GM19023 (cell line): ENCODE measurements around the gene PLEKHG3.

ENCODE experiments used
- ATAC-seq: cut with Tn5 transposase; IDR thresholded peaks from one replicate; pipeline ENCODE4 v1.9.1; 2021; ENCODE audit warnings: mild to moderate bottlenecking, moderate library complexity; ENCODE audit not compliant: unreplicated experiment

The PLEKHG3 gene

GRCh38 chr14:64762044-64763034 is 58.1 kb downstream of the PLEKHG3 start:
- ATAC-seq = no peak

- no peak for ATAC-seq
Observed at GRCh38 chr14:64763085-64763782, 59.0 kb downstream of the PLEKHG3 start.

GRCh38 chr14:64763801-64764621 is 59.8 kb downstream of the PLEKHG3 start:
- no peak for ATAC-seq

GRCh38 chr14:64764641-64765520 is 60.7 kb downstream of the PLEKHG3 start:
- ATAC-seq = peak; percentile 51

GRCh38 chr14:64765740-64766302 is 61.6 kb downstream of the PLEKHG3 start:
- no peak for ATAC-seq

- no peak for ATAC-seq
Observed at GRCh38 chr14:64766430-64767151, 62.4 kb downstream of the PLEKHG3 start.

GRCh38 chr14:64767215-64767964 is 63.2 kb downstream of the PLEKHG3 start:
- ATAC-seq = no peak

GRCh38 chr14:64768401-64769095 is 64.3 kb downstream of the PLEKHG3 start:
- ATAC-seq = no peak

GRCh38 chr14:64769096-64770020 is 65.1 kb downstream of the PLEKHG3 start:
- ATAC-seq = no peak

- ATAC-seq = no peak
Observed at GRCh38 chr14:64770751-64771150, 66.5 kb downstream of the PLEKHG3 start.

GRCh38 chr14:64771161-64771560 is 66.9 kb downstream of the PLEKHG3 start:
- no peak for ATAC-seq

- ATAC-seq = no peak
Observed at GRCh38 chr14:64772397-64772950, 68.2 kb downstream of the PLEKHG3 start.

GRCh38 chr14:64773046-64773445 is 68.8 kb downstream of the PLEKHG3 start:
- no peak for ATAC-seq

- no peak for ATAC-seq
Observed at GRCh38 chr14:64773577-64773976, 69.4 kb downstream of the PLEKHG3 start.

- ATAC-seq = no peak
Observed at GRCh38 chr14:64774272-64774671, 70.0 kb downstream of the PLEKHG3 start.

- no peak for ATAC-seq
Observed at GRCh38 chr14:64775081-64775777, 71.0 kb downstream of the PLEKHG3 start.
